Measurements from ENCODE around the gene IGFL1.
"Not testable (repeated sequence)": the region's sequence is repeated elsewhere in the genome, so short reads cannot be mapped to it uniquely, and the experiment has no call there.

IGFL1 gene

DNA sequence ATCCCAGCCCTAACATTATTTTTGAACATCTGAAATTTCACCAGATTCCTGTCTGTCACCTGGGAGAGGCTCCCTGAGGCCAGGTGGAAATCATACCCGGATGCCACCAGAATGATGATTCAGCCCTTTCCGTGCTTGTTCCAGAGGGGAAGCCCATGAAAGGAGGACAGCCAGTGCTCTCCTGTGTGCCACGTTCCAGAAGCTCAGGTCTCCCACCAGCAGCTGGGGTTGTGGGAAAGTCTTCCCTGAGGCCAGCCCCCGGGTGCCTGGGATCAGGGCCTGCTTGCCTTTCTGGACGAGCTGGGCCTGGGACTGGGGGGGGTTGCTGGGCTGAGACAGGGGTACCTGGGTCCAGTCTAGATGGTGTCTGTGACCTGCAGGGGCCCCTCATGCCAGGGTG, 25.5 kb upstream of the IGFL1 start:
- DNase-seq (ENCODE audit: low spot score): no peak
- no peak overlapping the region for H3K27ac ChIP-seq
- no peak overlapping the region for H3K4me3 ChIP-seq
- TF ChIP-seq, protein P1, sequence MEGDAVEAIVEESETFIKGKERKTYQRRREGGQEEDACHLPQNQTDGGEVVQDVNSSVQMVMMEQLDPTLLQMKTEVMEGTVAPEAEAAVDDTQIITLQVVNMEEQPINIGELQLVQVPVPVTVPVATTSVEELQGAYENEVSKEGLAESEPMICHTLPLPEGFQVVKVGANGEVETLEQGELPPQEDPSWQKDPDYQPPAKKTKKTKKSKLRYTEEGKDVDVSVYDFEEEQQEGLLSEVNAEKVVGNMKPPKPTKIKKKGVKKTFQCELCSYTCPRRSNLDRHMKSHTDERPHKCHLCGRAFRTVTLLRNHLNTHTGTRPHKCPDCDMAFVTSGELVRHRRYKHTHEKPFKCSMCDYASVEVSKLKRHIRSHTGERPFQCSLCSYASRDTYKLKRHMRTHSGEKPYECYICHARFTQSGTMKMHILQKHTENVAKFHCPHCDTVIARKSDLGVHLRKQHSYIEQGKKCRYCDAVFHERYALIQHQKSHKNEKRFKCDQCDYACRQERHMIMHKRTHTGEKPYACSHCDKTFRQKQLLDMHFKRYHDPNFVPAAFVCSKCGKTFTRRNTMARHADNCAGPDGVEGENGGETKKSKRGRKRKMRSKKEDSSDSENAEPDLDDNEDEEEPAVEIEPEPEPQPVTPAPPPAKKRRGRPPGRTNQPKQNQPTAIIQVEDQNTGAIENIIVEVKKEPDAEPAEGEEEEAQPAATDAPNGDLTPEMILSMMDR (IDR thresholded peaks at IDR 0.05): no peak

DNA sequence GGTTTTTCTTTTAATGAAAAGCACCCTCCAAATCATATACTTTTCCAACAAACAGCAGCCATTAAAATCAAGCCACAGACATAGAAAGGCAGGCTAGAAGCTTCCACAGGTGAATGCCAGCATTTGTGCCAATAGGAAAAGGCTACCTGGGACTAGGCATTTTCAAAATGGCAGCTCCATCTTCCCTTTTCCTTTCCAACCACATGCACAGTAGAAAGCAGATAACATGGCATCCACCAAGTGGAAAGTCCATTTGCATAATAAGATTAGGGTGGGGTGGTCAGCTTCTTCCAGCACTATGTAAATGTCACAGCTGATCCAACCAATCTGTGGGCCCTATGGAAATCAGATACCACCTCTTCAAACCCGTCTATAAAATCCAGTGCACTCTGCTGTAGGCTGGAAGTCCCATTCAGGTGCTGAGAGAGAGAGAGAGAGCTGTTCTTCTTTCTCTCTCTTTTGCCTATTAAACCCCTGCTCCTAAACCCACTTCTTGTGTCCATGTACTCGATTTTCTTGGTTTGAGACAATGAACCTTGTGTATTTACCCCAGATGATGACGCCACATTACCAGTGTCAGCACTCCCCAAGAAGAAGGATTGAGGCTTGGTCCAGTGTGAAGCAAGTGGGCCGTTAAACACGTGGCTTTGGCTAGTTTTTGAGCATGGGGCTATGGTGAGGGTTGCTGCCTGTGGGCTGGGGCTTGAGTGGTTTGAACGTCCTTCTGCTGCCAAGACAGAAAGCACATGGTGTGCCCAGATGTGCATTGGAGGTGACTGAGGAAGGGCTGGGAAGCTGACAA, 24.2 kb upstream of the IGFL1 start:
- TF ChIP-seq, protein P1 (IDR thresholded peaks at IDR 0.05): no peak
- Histone ChIP-seq H3K27ac (no peak overlapping the region), H3K4me3 (no peak overlapping the region)
- no peak for DNase-seq (ENCODE audit: low spot score)

DNA sequence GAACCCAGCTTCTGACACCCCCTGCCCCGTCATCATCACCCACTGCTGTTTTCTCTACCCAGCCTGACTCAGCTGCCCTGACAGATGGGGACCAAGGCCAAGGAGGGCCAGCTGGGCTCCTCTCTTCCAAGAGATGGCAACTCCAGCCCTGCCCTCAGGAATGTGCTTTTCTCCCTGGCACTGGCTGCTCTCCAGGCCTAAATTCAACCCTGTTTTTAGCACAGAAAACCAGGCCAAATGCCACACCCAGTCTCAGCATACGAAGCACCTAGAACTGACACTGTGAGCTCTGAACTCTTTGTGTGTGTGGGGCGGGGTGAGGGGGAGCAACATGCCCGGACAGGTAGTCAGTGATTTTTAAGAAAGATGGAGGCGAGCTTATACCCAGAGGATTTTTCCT, 23.4 kb upstream of the IGFL1 start:
- DNase-seq (ENCODE audit: low spot score): no peak
- no peak overlapping the region for H3K27ac ChIP-seq
- H3K4me3 ChIP-seq: no peak overlapping the region
- TF ChIP-seq, protein P1 (IDR thresholded peaks at IDR 0.05): no peak

DNA sequence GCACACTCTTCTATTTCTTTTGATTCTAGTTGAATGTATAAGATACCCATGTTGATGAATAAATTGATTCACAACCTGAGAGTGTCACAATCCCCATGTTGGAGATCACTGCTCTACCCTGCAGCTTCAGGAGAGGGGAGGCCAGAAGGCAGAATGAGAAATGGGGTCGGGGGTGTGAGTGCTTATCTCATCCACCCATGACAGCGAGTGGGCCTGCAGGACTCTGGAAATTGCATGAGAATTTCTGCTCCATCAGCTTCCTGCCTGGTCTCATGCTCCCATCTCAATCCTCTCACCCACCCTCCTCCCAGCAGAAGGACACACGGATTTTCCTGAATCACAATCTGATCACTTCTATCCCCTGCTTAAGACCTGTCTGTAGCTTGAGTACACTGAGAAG, 22.9 kb upstream of the IGFL1 start:
- no peak overlapping the region for H3K4me3 ChIP-seq
- TF ChIP-seq, protein P1 (IDR thresholded peaks at IDR 0.05): no peak
- no peak overlapping the region for H3K27ac ChIP-seq
- no peak for DNase-seq (ENCODE audit: low spot score)

DNA sequence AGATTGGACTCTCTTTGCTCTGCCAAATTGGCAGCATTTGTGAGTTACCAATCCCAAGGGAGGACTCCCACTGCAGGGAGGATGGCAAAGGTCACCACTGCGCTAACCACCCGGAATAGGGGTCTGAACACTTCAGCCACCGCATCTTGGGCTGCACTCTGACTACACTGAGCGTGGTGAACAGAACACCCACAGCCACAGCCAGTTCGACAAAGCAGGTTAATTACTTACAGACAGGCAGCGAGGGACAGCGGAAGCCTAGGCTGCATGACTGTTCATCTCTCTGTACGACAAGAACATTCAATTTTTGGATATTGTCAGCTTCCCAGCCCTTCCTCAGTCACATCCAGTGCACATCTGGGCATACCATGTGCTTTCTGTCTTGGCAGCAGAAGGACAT, 21.7 kb upstream of the IGFL1 start:
- not testable (repeated sequence) for H3K27ac ChIP-seq; H3K4me3 ChIP-seq; DNase-seq (ENCODE audit: low spot score)

DNA sequence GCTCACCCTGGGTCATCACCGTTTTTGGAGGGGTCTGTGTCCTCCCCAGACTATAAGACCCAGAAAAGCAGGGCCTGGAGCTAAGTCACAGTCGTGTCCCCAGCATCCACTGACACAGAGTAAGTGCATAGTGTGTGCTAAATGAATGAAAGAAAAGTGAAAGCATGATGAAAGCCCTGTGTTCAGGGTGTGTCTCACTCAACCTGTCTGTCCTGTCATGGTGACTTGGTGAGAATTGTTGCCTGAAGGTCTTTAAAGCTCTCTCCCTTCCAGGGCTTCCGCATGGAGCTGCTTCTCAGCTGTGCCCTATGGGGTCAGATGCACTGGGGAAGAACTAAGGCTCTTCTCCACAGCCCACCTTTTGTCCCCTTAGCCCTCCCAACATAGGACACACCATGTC, 20.5 kb upstream of the IGFL1 start:
- H3K27ac ChIP-seq: no peak overlapping the region
- DNase-seq (ENCODE audit: low spot score): no peak
- no peak overlapping the region for H3K4me3 ChIP-seq
- TF ChIP-seq, protein P1 (IDR thresholded peaks at IDR 0.05): no peak

DNA sequence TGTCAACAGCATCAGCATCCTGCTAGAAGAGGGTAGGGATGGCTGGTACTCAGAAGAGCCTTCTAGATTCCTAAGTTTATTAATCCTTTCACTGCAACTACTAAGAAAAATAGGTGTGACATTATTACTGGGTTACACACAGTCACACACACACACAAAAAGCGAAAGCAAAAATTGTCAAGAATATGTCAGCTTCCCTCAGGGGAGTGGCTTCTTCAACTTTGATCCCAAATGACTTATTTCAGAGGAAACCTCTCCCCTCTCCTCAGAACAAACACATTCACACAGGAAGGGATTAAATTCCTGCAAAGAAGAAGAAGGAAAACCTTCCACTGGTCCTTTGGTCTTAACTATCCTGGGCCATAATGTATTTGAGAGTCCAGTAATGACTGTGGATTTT, 20.1 kb upstream of the IGFL1 start:
- TF ChIP-seq, protein P1 (IDR thresholded peaks at IDR 0.05): no peak
- DNase-seq (ENCODE audit: low spot score): no peak
- Histone ChIP-seq H3K4me3 (no peak overlapping the region), H3K27ac (no peak overlapping the region)
